Loucy (cell line): ENCODE measurements around the gene RNU6-7.

Source experiments
- H2AFZ ChIP-seq: fragments of 200-600 bp; sonication (generic); 2 replicates; pipeline ENCODE4 v1.6.0; 2016; ENCODE audit warnings: antibody characterized with exemption, mild to moderate bottlenecking, low read length, moderate library complexity
- H3F3A ChIP-seq: fragments of 200-600 bp; 2 replicates; pipeline ENCODE4 v1.6.0; 2016; ENCODE audit warnings: antibody characterized with exemption, low read depth, mild to moderate bottlenecking
- H3K27me3 ChIP-seq: fragments of 200-600 bp; sonication (generic); 2 replicates; pipeline ENCODE4 v1.6.1; 2014; ENCODE audit warnings: low read length, mild to moderate bottlenecking; ENCODE audit not compliant: insufficient read depth, poor library complexity, severe bottlenecking
- H3K36me3 ChIP-seq: fragments of 200-600 bp; sonication (generic); 2 replicates; pipeline ENCODE4 v1.6.1; 2016; ENCODE audit warnings: low read length; ENCODE audit not compliant: insufficient read depth
- H3K4me1 ChIP-seq: fragments of 200-600 bp; sonication (generic); 2 replicates; pipeline ENCODE4 v1.5.1; 2014; ENCODE audit warnings: low read length, mild to moderate bottlenecking; ENCODE audit not compliant: insufficient read depth, poor library complexity, severe bottlenecking
- H3K4me2 ChIP-seq: fragments of 200-600 bp; sonication (generic); 2 replicates; pipeline ENCODE4 v1.6.0; 2014; ENCODE audit warnings: antibody characterized with exemption, low read length, low read depth, mild to moderate bottlenecking; ENCODE audit not compliant: poor library complexity, severe bottlenecking
- H3K4me3 ChIP-seq: fragments of 200-600 bp; sonication (generic); 2 replicates; pipeline ENCODE4 v1.5.1; 2014; ENCODE audit warnings: low read length, mild to moderate bottlenecking, mixed read lengths; ENCODE audit not compliant: poor library complexity, severe bottlenecking
- H3K79me2 ChIP-seq: fragments of 200-600 bp; sonication (generic); 2 replicates; pipeline ENCODE4 v1.6.1; 2014; ENCODE audit warnings: low read length; ENCODE audit not compliant: insufficient read depth
- H3K9ac ChIP-seq: fragments of 200-600 bp; sonication (generic); 2 replicates; pipeline ENCODE4 v1.6.0; 2014; ENCODE audit warnings: mild to moderate bottlenecking, low read depth, low read length, moderate library complexity; ENCODE audit not compliant: poor library complexity, severe bottlenecking
- H3K9me2 ChIP-seq: fragments of 200-600 bp; sonication (generic); replicated peaks from 2 replicates; pipeline ENCODE4 v1.6.1; 2016; ENCODE audit warnings: low read depth, low read length, mixed read lengths
- H3K9me3 ChIP-seq: fragments of 200-600 bp; sonication (generic); 2 replicates; pipeline ENCODE4 v1.6.1; 2014; ENCODE audit warnings: mild to moderate bottlenecking, antibody characterized with exemption, low read length, low read depth; ENCODE audit not compliant: insufficient read depth
- H4K20me1 ChIP-seq: fragments of 200-600 bp; sonication (generic); 2 replicates; pipeline ENCODE4 v1.6.0; 2014; ENCODE audit warnings: antibody characterized with exemption, low read length, mild to moderate bottlenecking; ENCODE audit not compliant: insufficient read depth, poor library complexity, severe bottlenecking
- CTCF ChIP-seq: fragments of 200-600 bp; sonication (generic); conservative IDR thresholded peaks from 2 replicates; pipeline ENCODE4 v1.5.1; 2014; ENCODE audit warnings: mild to moderate bottlenecking, antibody characterized with exemption, low read length
- EZH2phosphoT487 ChIP-seq: fragments of 200-600 bp; IDR thresholded peaks from 2 replicates; pipeline ENCODE4 v1.6.1; 2018; ENCODE audit warnings: antibody characterized with exemption, mild to moderate bottlenecking, moderate library complexity, borderline replicate concordance

RNU6-7 gene

GRCh38 chr14:32250681-32251080, 48.8 kb downstream of the RNU6-7 start:
- Histone ChIP-seq H3K4me3 (no peak overlapping the region), H2AFZ (no peak overlapping the region), H3K9ac (no peak overlapping the region), H3F3A (no peaks in the 10 kb centered on the region), H3K4me1 (peaks cover 3% of the 10 kb centered on the region), H3K27me3 (no peaks in the 10 kb centered on the region), H3K36me3 (no peaks in the 10 kb centered on the region), H3K9me2 (no peaks in the 10 kb centered on the region), H3K9me3 (no peaks in the 10 kb centered on the region), H3K4me2 (no peak overlapping the region), H4K20me1 (no peaks in the 10 kb centered on the region), H3K79me2 (no peaks in the 10 kb centered on the region)
- TF ChIP-seq EZH2phosphoT487, result no peak
- no peak for TF ChIP-seq CTCF

GRCh38 chr14:32251530-32251929, 49.7 kb downstream of the RNU6-7 start:
- peak overlapping the region; percentile 86 for H2AFZ ChIP-seq
- H3K9me2 ChIP-seq, result no peaks in the 10 kb centered on the region
- no peaks in the 10 kb centered on the region for H3F3A ChIP-seq
- no peak overlapping the region for H3K9ac ChIP-seq
- H3K27me3 ChIP-seq, result no peaks in the 10 kb centered on the region
- no peaks in the 10 kb centered on the region for H3K79me2 ChIP-seq
- H4K20me1 ChIP-seq, result no peaks in the 10 kb centered on the region
- no peak overlapping the region for H3K4me3 ChIP-seq
- H3K36me3 ChIP-seq, result no peaks in the 10 kb centered on the region
- H3K4me1 ChIP-seq, result peaks cover 3% of the 10 kb centered on the region
- H3K4me2 ChIP-seq, result no peak overlapping the region
- no peak for TF ChIP-seq CTCF
- no peak for TF ChIP-seq EZH2phosphoT487
- no peaks in the 10 kb centered on the region for H3K9me3 ChIP-seq
